ENCODE results near the gene MORC2.

Gene MORC2

DNA sequence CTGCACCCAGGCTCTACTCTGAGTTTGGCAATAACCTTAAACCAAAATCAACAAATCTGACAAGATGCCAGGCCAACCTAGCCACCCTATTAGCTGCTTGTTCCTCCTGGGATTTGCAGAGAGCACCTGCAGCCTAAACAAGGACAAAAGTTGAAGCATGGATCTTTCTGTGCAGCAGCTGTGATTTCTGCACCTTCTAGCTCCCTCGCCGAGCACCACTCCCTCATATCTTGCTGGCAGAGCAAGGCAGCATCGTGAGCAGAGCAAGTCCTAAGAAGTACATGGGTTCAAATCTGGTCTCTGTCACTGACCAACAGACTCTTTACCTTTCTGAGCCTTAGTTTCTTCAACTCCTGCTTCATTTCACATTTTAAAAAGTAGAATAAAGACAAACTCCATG lies 38.3 kb downstream of the MORC2 start:
- peaks cover 75% of the 10 kb centered on the region; the same call in 1 of the 2 replicates for H3K36me3 ChIP-seq (ENCODE audit: insufficient read depth, low read length)
- H3K9me3 ChIP-seq (ENCODE audit: insufficient read depth, low read depth, low read length): no peaks in the 10 kb centered on the region
- H4K20me1 ChIP-seq (ENCODE audit: insufficient read depth, low read length, poor library complexity, severe bottlenecking): no peaks in the 10 kb centered on the region
- H3K4me2 ChIP-seq (ENCODE audit: low read depth, low read length, poor library complexity, severe bottlenecking): no peak overlapping the region
- H3K27me3 ChIP-seq (ENCODE audit: insufficient read depth, low read length, poor library complexity, severe bottlenecking): no peaks in the 10 kb centered on the region
- no peaks in the 10 kb centered on the region for H3K9me2 ChIP-seq (replicated peaks; ENCODE audit: low read depth, low read length)
- H3F3A ChIP-seq (ENCODE audit: low read depth): no peaks in the 10 kb centered on the region
- TF ChIP-seq, protein P1, sequence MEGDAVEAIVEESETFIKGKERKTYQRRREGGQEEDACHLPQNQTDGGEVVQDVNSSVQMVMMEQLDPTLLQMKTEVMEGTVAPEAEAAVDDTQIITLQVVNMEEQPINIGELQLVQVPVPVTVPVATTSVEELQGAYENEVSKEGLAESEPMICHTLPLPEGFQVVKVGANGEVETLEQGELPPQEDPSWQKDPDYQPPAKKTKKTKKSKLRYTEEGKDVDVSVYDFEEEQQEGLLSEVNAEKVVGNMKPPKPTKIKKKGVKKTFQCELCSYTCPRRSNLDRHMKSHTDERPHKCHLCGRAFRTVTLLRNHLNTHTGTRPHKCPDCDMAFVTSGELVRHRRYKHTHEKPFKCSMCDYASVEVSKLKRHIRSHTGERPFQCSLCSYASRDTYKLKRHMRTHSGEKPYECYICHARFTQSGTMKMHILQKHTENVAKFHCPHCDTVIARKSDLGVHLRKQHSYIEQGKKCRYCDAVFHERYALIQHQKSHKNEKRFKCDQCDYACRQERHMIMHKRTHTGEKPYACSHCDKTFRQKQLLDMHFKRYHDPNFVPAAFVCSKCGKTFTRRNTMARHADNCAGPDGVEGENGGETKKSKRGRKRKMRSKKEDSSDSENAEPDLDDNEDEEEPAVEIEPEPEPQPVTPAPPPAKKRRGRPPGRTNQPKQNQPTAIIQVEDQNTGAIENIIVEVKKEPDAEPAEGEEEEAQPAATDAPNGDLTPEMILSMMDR (conservative IDR thresholded peaks at IDR 0.05; ENCODE audit: low read length): no peak
- TF ChIP-seq EZH2phosphoT487 (IDR thresholded peaks at IDR 0.05; ENCODE audit: borderline replicate concordance): no peak
- no peaks in the 10 kb centered on the region for H3K79me2 ChIP-seq (ENCODE audit: insufficient read depth, low read length)
- no peak overlapping the region for H3K9ac ChIP-seq (ENCODE audit: low read depth, low read length, poor library complexity, severe bottlenecking)
- no peak overlapping the region for H3K4me3 ChIP-seq (ENCODE audit: low read length, poor library complexity, severe bottlenecking)
- H2AFZ ChIP-seq (ENCODE audit: low read length): no peak overlapping the region
- H3K4me1 ChIP-seq (ENCODE audit: insufficient read depth, low read length, poor library complexity, severe bottlenecking): no peaks in the 10 kb centered on the region

DNA sequence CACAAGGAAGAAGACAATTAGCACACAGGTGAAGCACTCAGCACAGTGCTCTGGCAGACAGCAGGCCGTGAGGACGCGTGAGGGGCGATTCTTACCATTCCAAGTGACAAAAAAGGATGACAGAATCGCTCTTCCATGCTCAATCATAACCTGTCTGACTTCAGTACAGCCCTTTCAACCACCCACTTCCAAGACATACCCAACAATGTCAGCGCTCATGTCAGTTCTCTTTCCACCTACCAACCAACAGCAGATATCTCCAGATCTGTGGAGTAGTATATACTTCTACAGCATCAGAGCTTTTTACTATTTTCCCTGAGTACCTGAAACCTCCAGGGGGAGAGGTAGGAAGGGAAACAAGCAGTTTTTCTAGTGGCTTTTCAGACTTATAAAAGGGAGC lies 40.2 kb downstream of the MORC2 start:
- Histone ChIP-seq H3K4me2 (ENCODE audit: low read depth, low read length, poor library complexity, severe bottlenecking) (no peak overlapping the region), H3K4me1 (ENCODE audit: insufficient read depth, low read length, poor library complexity, severe bottlenecking) (no peaks in the 10 kb centered on the region), H3K9me2 (replicated peaks; ENCODE audit: low read depth, low read length) (no peaks in the 10 kb centered on the region), H4K20me1 (ENCODE audit: insufficient read depth, low read length, poor library complexity, severe bottlenecking) (no peaks in the 10 kb centered on the region), H3F3A (ENCODE audit: low read depth) (no peaks in the 10 kb centered on the region), H3K9me3 (ENCODE audit: insufficient read depth, low read depth, low read length) (no peaks in the 10 kb centered on the region), H3K27me3 (ENCODE audit: insufficient read depth, low read length, poor library complexity, severe bottlenecking) (no peaks in the 10 kb centered on the region), H3K4me3 (ENCODE audit: low read length, poor library complexity, severe bottlenecking) (no peak overlapping the region), H3K36me3 (ENCODE audit: insufficient read depth, low read length) (peaks cover 63% of the 10 kb centered on the region; the same call in 1 of the 2 replicates), H3K79me2 (ENCODE audit: insufficient read depth, low read length) (no peaks in the 10 kb centered on the region), H3K9ac (ENCODE audit: low read depth, low read length, poor library complexity, severe bottlenecking) (no peak overlapping the region), H2AFZ (ENCODE audit: low read length) (no peak overlapping the region)
- TF ChIP-seq EZH2phosphoT487 (IDR thresholded peaks at IDR 0.05; ENCODE audit: borderline replicate concordance): no peak
- TF ChIP-seq, protein P1 (conservative IDR thresholded peaks at IDR 0.05; ENCODE audit: low read length): no peak

DNA sequence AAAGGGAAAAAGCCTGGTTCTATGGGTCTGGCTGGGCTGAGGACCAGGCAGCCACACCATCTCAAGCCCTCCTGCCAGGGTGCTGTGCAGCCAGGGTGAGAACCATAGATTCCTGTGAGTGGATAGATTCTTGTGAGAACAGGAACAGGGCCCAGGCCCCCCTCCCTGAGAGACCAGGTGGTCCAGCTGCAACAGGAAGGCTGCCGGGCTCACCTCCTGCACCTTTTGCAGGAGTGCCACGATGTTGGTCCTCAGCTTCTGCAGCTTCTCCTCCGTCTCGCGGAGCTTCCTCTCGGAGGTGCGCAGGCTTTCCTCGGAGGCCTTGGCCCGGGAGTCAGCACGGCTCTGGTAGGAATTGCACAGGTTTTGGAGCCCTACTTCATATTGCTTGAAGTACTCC lies 40.8 kb downstream of the MORC2 start:
- H3K9me2 ChIP-seq (replicated peaks; ENCODE audit: low read depth, low read length): no peaks in the 10 kb centered on the region
- no peaks in the 10 kb centered on the region for H3K4me1 ChIP-seq (ENCODE audit: insufficient read depth, low read length, poor library complexity, severe bottlenecking)
- no peak for TF ChIP-seq EZH2phosphoT487 (IDR thresholded peaks at IDR 0.05; ENCODE audit: borderline replicate concordance)
- TF ChIP-seq, protein P1 (conservative IDR thresholded peaks at IDR 0.05; ENCODE audit: low read length): no peak
- H3F3A ChIP-seq (ENCODE audit: low read depth): no peaks in the 10 kb centered on the region
- peaks cover 57% of the 10 kb centered on the region; the same call in 1 of the 2 replicates for H3K36me3 ChIP-seq (ENCODE audit: insufficient read depth, low read length)
- no peaks in the 10 kb centered on the region for H4K20me1 ChIP-seq (ENCODE audit: insufficient read depth, low read length, poor library complexity, severe bottlenecking)
- no peaks in the 10 kb centered on the region for H3K79me2 ChIP-seq (ENCODE audit: insufficient read depth, low read length)
- H2AFZ ChIP-seq (ENCODE audit: low read length): no peak overlapping the region
- H3K27me3 ChIP-seq (ENCODE audit: insufficient read depth, low read length, poor library complexity, severe bottlenecking): no peaks in the 10 kb centered on the region
- H3K4me2 ChIP-seq (ENCODE audit: low read depth, low read length, poor library complexity, severe bottlenecking): no peak overlapping the region
- no peak overlapping the region for H3K9ac ChIP-seq (ENCODE audit: low read depth, low read length, poor library complexity, severe bottlenecking)
- no peaks in the 10 kb centered on the region for H3K9me3 ChIP-seq (ENCODE audit: insufficient read depth, low read depth, low read length)
- no peak overlapping the region for H3K4me3 ChIP-seq (ENCODE audit: low read length, poor library complexity, severe bottlenecking)
